GM12878 (cell line): Measurements from ENCODE around the gene NKD2. TPM values are rescaled to one million over a fixed set of nuclear protein-coding genes. Genes with fewer than 3 reads are reported as not detected.

Experiments used
- ATAC-seq: fragments of 200-7000 bp; cut with Tn5 transposase; 3 replicates; pipeline ENCODE4 v1.9.1; 2020; ENCODE audit warnings: mild to moderate bottlenecking, moderate library complexity
- BruUV-seq: library from RNA; stranded (reverse); fragments of 400-500 nt; replicated peaks from 2 replicates; lab custom pipeline; 2021; lab: Mats Ljungman, UMichigan
- CTCF ChIA-PET: fragments of 300-600 bp; sonication (Branson Sonifier 250); formaldehyde crosslinking; extraction: SDS; loops from one replicate; lab custom pipeline; 2021; ENCODE audit warnings: inconsistent platforms; lab: Yijun Ruan, JAX
- POLR2A ChIA-PET: fragments of 350-600 bp; formaldehyde crosslinking; extraction: SDS; loops from one replicate; lab custom pipeline; 2021; ENCODE audit warnings: inconsistent platforms; lab: Charles Lee
- RAD21 ChIA-PET: fragments of 300-600 bp; sonication (Branson Sonifier 250); formaldehyde crosslinking; loops from one replicate; lab custom pipeline; 2023; ENCODE audit warnings: antibody characterized with exemption; ENCODE audit not compliant: unreplicated experiment; lab: Charles Lee
- SMC1A ChIA-PET: fragments of 300-600 bp; sonication (Branson Sonifier 250); formaldehyde crosslinking; loops from one replicate; lab custom pipeline; 2023; ENCODE audit not compliant: unreplicated experiment, uncharacterized antibody; lab: Charles Lee
- DNase-seq: peaks from one replicate; pipeline ENCODE4 v3.0.0-alpha.2; 2011; ENCODE audit warnings: low read depth, low spot score
- FAIRE-seq: peaks from 3 replicates; lab custom pipeline; 2011; peaks lifted over from hg19 to GRCh38; lab: Jason Lieb, UNC
- H2AFZ ChIP-seq: 2 replicates; pipeline ENCODE4 v1.6.0; 2011; ENCODE audit warnings: low read depth, low read length, control low read depth; ENCODE audit not compliant: control insufficient read depth
- H3K27ac ChIP-seq: 2 replicates; pipeline ENCODE4 v1.5.1; 2011; ENCODE audit warnings: control low read depth; ENCODE audit not compliant: control insufficient read depth, insufficient read depth
- H3K27me3 ChIP-seq, 2 experiments: replicated peaks in 1 of 2; 2 replicates each; pipeline versions ENCODE4 v1.6.0 to v1.6.1; 2011; ENCODE audit warnings: low read length in 1 of 2; ENCODE audit not compliant: control insufficient read depth in 2 of 2, insufficient read depth in 2 of 2
- H3K36me3 ChIP-seq, 2 experiments: 2 replicates each; pipeline ENCODE4 v1.5.1; 2011; ENCODE audit warnings: low read length in 1 of 2; ENCODE audit not compliant: control insufficient read depth in 2 of 2, insufficient read depth in 2 of 2
- H3K4me1 ChIP-seq: 2 replicates; pipeline ENCODE4 v1.6.1; 2011; ENCODE audit warnings: mild to moderate bottlenecking, low read length, moderate library complexity, mixed read lengths; ENCODE audit not compliant: control insufficient read depth, insufficient read depth
- H3K4me2 ChIP-seq: 2 replicates; pipeline ENCODE4 v1.6.0; 2011; ENCODE audit warnings: control low read depth; ENCODE audit not compliant: control insufficient read depth, insufficient read depth
- H3K4me3 ChIP-seq: fragments of 200-600 bp; sonication (generic); 2 replicates; pipeline ENCODE4 v1.5.1; 2016
- H3K79me2 ChIP-seq: 2 replicates; pipeline ENCODE4 v1.6.0; 2011; ENCODE audit warnings: low read length; ENCODE audit not compliant: control insufficient read depth, insufficient read depth
- H3K9ac ChIP-seq: 2 replicates; pipeline ENCODE4 v1.8.0; 2011; ENCODE audit warnings: low read length, control low read depth, mixed read lengths; ENCODE audit not compliant: control insufficient read depth, insufficient read depth
- H3K9me3 ChIP-seq: replicated peaks from 3 replicates; pipeline ENCODE4 v1.5.1; 2011; ENCODE audit warnings: mild to moderate bottlenecking, low read length; ENCODE audit not compliant: control insufficient read depth, insufficient read depth
- H4K20me1 ChIP-seq: 2 replicates; pipeline ENCODE4 v1.6.0; 2011; ENCODE audit not compliant: control insufficient read depth, insufficient read depth
- BMI1 ChIP-seq: fragments of 450-650 bp; IDR thresholded peaks from 2 replicates; pipeline ENCODE4 v1.6.1; 2016; ENCODE audit warnings: mild to moderate bottlenecking, moderate library complexity, borderline replicate concordance
- ELK1 ChIP-seq: IDR thresholded peaks from 2 replicates; pipeline ENCODE4 v1.6.1; 2012; ENCODE audit warnings: low read depth, low read length, improper control_type of control experiment
- ESRRA ChIP-seq: IDR thresholded peaks from 2 replicates; pipeline ENCODE4 v1.6.1; 2012; ENCODE audit warnings: mild to moderate bottlenecking, low read length, improper control_type of control experiment
- EZH2 ChIP-seq: IDR thresholded peaks from 2 replicates; pipeline ENCODE4 v1.6.1; 2012; ENCODE audit warnings: low read depth, mild to moderate bottlenecking, control low read depth, inconsistent platforms, low read length, borderline replicate concordance; ENCODE audit not compliant: control insufficient read depth
- NBN ChIP-seq: fragments of 450-650 bp; IDR thresholded peaks from 2 replicates; pipeline ENCODE4 v1.6.1; 2016
- RUNX3 ChIP-seq: IDR thresholded peaks from 2 replicates; pipeline ENCODE4 v1.6.1; 2012; ENCODE audit warnings: low read length, inconsistent platforms
- STAT1 ChIP-seq: fragments of 450-650 bp; conservative IDR thresholded peaks from 2 replicates; pipeline ENCODE4 v1.6.1; 2014; ENCODE audit warnings: antibody characterized with exemption, mild to moderate bottlenecking
- TBL1XR1 ChIP-seq: IDR thresholded peaks from 2 replicates; pipeline ENCODE4 v1.6.1; 2012; ENCODE audit warnings: low read depth, low read length, improper control_type of control experiment
- WRNIP1 ChIP-seq: IDR thresholded peaks from 2 replicates; pipeline ENCODE4 v1.6.1; 2011; ENCODE audit warnings: low read depth, low read length, improper control_type of control experiment, borderline replicate concordance
- ZNF274 ChIP-seq: IDR thresholded peaks from one replicate; pipeline ENCODE4 v1.8.0; 2011; ENCODE audit not compliant: insufficient read length, insufficient read depth
- WGBS: methylation state at CpG from one replicate; pipeline ENCODE4 v1.1.6; 2016; ENCODE audit warnings: low lambda C conversion rate; ENCODE audit not compliant: insufficient replicate concordance, insufficient coverage; ENCODE audit errors: missing lambda C conversion rate; 5-methylcytosine and 5-hydroxymethylcytosine counted together
- in situ Hi-C: fragments of 300-500 bp; cut with MboI; formaldehyde crosslinking; loops from 9 replicates; pipeline ENCODE4 v1.14.3; 2018; ENCODE audit warnings: mixed read lengths
- intact Hi-C: fragments of 100-400 bp; cut with micrococcal nuclease; formaldehyde crosslinking; loops from one replicate; pipeline ENCODE4 v1.14.2; 2022; ENCODE audit not compliant: unreplicated experiment
- polyA plus RNA-seq, 11 experiments: library from polyadenylated mRNA; depleted of rRNA in 4 of 11; unstranded in 6 of 11; stranded (reverse) in 5 of 11; fragments of >200 nt; fragmentation: Nextera tagmentation in 4 of 11; fragmentation: Illumina TruSeq in 1 of 11; extraction: Ambion mirVana in 4 of 11; extraction: Trizol in 1 of 11; gene quantifications; 1 replicate in 1 of 11; 2 replicates in 10 of 11; pipeline versions ENCODE4 v1.2.1 to v1.2.3, GENCODE V29; 2011 to 2016; ENCODE audit warnings: inconsistent platforms in 2 of 11, missing spikeins in 2 of 11, low read depth in 1 of 11
- total RNA-seq, 4 experiments: library from RNA; depleted of rRNA in 3 of 4; stranded (reverse); fragments of >200 nt in 3 of 4; fragmentation: Illumina TruSeq in 1 of 4; extraction: Trizol in 1 of 4; gene quantifications; 2 replicates each; pipeline versions ENCODE4 v1.2.1 to v1.2.3, GENCODE V29; 2013 to 2021
- TF ChIP-seq, protein P1 (sequence below): fragments of 150-350 bp; IDR thresholded peaks from 2 replicates; pipeline ENCODE4 v1.6.1; 2016; ENCODE audit warnings: low read depth, low read length

The NKD2 gene
- total and polyA plus RNA-seq, 10 of the 15 experiments (the other 5 are each of a cell fraction or from before 2014, with no cell fraction given) = 0.20 to 0.83 (median 0.26) TPM; not detected in 7

DNA sequence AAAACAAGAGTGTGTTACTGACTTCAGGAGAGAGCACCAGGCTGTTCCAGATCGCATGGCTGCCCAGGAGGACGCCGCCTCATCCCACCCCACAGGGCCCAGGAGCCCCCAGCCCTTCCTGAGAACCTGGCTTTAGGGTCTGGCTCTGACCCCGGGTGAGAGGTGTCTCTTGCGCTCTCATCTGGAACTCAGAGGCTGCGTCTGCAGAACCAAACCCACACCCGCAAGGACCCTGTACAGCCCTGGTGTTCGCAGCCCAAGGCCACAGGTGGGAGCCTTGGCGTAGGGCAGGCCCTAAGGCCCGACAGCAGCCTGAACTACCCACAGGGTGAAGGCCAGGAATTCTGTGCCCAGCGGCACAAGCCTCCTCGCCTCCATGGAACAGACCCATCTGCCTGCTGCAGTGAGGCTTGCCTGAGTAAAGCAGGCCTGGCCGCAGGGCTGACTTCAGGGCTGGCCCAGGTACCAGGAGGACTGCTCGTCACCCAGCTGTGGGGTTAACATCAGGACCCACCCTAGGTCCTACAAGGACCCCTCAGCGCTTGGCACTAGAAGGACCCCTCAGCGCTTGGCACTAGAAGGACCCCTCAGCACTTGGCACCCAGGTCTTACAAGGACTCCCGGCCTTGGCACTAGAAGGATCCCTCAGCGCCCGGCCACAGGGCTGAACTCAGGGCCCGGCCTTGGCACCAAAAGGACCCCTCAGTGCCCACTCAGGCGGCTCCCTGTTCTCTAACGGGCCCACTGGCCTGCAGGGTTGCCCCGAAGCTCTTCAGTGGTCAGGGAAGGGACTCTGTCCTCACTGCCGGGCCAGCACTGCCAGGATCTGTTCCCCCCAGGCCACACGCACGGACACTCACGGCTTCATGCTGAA is 48.2 kb downstream of the NKD2 start (continued):
- TF ChIP-seq, protein P1, sequence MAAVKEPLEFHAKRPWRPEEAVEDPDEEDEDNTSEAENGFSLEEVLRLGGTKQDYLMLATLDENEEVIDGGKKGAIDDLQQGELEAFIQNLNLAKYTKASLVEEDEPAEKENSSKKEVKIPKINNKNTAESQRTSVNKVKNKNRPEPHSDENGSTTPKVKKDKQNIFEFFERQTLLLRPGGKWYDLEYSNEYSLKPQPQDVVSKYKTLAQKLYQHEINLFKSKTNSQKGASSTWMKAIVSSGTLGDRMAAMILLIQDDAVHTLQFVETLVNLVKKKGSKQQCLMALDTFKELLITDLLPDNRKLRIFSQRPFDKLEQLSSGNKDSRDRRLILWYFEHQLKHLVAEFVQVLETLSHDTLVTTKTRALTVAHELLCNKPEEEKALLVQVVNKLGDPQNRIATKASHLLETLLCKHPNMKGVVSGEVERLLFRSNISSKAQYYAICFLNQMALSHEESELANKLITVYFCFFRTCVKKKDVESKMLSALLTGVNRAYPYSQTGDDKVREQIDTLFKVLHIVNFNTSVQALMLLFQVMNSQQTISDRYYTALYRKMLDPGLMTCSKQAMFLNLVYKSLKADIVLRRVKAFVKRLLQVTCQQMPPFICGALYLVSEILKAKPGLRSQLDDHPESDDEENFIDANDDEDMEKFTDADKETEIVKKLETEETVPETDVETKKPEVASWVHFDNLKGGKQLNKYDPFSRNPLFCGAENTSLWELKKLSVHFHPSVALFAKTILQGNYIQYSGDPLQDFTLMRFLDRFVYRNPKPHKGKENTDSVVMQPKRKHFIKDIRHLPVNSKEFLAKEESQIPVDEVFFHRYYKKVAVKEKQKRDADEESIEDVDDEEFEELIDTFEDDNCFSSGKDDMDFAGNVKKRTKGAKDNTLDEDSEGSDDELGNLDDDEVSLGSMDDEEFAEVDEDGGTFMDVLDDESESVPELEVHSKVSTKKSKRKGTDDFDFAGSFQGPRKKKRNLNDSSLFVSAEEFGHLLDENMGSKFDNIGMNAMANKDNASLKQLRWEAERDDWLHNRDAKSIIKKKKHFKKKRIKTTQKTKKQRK = no peak
- TF ChIP-seq RUNX3 = no peak
- TF ChIP-seq ELK1 = no peak
- TF ChIP-seq EZH2 = no peak
- TF ChIP-seq, all 136 proteins: peak for 0

DNA sequence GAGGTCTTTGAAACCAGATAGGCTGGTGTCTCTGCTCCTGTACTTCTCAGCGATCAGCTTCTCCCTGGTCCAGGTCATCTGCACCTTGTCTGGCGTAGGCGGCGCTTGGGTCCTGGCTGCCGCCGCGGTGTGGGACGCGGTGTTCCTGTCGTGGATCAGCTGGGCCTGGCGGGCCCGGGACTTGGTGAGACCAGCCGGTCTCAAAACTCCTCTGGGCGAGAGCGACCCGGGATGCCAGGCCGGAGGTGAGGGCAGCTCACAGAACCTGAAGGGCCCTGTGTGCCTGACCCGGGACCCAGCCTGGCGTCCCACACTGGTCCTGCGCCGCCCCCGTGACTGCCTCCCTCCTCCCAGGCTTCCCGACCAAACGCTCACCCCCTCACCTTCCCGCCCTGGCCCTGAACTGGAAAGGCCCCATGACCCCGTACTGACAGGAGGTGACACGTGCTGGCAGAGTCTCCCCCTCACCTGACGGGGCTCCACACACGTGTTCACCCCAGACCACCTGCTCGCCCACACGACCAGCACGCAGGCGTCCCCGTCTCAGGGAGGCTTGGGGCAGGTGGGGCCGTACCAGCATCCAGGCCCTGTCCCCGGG is 49.0 kb downstream of the NKD2 start:
- WGBS = 59% methylated on average over 30 of the region's 36 CpGs
- TF ChIP-seq ESRRA (no peak), TBL1XR1 (no peak), NBN (no peak), STAT1 (no peak), BMI1 (no peak), ZNF274 (no peak), WRNIP1 (no peak)
- H3K27me3 ChIP-seq = no peaks in the 10 kb centered on the region
- H3K4me3 ChIP-seq = no peak overlapping the region
- in situ Hi-C loops (no loop called here), intact Hi-C loops (no loop called here)
- no peak for ATAC-seq
- no TSS peak for BruUV-seq
- H3K9ac ChIP-seq = no peak overlapping the region
- RAD21 ChIA-PET = no interaction called here
- POLR2A ChIA-PET = no interaction called here
- H3K36me3 ChIP-seq = no peaks in the 10 kb centered on the region; a peak in 1 of 4 replicates
- no peak overlapping the region for H2AFZ ChIP-seq
- no peak for DNase-seq
- H4K20me1 ChIP-seq = no peaks in the 10 kb centered on the region
- H3K27ac ChIP-seq = no peak overlapping the region
- SMC1A ChIA-PET = no interaction called here
- no peak overlapping the region for H3K4me2 ChIP-seq
- no peak for FAIRE-seq
- no peaks in the 10 kb centered on the region for H3K79me2 ChIP-seq
- CTCF ChIA-PET = no interaction called here
- no peaks in the 10 kb centered on the region for H3K9me3 ChIP-seq
- no peaks in the 10 kb centered on the region for H3K4me1 ChIP-seq
